Activated CD4-positive, CD25-positive, alpha-beta regulatory T cell treated with anti-CD3 and anti-CD28 coated beads, Interleukin-2, amount 50 U/mL, for 72 hours (primary cell): ENCODE data around the gene MICOS13.

Source experiments
- DNase-seq: peaks from one replicate; pipeline ENCODE4 v3.0.0; 2021

MICOS13 gene

DNA sequence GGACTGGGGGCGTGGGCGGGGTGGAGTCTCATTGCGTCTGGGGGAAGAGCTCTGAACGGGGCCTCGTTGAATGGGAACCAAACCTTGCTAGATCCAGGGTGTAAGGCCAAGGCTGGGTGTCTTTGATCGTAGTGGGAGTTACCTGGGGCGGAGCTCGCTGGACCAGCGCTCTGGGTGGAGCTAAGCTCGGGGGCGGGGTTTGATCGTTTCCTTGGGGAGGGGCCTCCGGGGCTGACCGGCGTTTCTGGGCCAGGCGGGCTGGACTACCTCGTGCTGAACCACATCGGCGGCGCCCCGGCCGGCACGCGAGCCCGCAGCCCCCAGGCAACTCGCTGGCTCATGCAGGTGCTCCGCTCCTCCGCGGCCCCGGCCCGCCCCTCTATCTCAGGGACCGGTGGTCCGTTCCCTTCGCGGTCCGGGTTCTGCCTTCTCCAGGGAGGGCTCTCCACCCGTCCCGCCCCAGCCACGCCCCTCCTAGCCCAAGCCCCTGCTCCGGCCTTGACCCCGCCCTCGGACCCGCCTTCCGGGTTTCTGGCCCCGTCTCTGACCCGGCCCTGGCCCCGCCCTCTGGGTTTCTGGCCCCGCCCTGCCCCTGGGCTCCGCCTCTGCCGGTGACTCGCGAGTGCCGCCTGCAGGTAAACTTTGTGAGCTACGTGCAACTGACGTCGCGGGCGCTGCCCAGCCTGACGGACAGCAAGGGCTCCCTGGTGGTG is 6.5 kb upstream of the MICOS13 start:
- peak; percentile 100 for DNase-seq

DNA sequence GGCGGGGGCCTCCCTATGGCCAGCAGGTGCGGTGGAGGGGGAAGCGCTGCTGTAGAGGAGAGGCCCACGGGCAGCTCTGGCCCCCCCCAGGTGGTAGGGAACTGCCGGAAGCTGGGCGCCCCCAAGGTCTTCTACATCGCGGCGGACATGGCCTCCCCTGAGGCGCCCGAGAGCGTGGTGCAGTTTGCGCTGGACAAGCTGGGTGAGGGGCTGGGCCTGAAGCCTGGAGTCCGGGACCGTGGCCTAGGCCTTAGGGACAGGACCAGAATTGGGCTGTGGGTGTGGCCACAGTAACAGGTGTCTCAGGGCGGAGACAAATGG is 6.0 kb upstream of the MICOS13 start:
- no peak for DNase-seq

DNA sequence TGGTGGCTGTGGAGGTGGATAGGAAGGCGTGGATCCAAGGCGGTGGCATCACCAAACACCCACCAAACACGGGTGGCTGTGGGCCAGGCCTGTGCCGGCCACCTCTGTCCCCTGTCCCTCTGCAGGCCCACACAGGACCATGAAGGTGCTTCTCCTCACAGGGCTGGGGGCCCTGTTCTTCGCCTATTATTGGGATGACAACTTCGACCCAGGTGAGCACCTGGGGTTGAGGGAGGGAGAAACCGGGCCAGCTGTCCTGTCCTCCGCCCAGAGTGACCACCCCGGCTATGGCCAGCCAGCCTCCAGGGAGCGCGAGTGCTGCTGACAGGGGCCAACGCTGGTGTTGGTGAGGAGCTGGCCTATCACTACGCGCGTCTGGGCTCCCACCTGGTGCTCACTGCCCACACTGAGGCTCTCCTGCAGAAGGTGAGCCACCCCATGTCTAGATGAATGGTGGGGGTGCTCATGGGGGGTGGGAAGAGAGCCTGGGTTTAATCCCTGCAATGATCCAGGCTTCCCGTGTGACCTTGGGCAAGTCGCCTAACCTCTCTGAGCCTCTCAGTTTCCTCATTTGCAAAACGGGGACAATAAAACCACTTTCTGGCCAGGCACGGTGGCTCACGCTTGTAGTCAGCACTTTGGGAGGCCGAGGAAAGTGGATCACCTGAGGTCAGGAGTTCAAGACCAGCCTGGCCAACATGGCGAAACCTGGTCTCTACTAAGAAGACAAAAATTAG is 4.5 kb upstream of the MICOS13 start:
- no peak for DNase-seq

DNA sequence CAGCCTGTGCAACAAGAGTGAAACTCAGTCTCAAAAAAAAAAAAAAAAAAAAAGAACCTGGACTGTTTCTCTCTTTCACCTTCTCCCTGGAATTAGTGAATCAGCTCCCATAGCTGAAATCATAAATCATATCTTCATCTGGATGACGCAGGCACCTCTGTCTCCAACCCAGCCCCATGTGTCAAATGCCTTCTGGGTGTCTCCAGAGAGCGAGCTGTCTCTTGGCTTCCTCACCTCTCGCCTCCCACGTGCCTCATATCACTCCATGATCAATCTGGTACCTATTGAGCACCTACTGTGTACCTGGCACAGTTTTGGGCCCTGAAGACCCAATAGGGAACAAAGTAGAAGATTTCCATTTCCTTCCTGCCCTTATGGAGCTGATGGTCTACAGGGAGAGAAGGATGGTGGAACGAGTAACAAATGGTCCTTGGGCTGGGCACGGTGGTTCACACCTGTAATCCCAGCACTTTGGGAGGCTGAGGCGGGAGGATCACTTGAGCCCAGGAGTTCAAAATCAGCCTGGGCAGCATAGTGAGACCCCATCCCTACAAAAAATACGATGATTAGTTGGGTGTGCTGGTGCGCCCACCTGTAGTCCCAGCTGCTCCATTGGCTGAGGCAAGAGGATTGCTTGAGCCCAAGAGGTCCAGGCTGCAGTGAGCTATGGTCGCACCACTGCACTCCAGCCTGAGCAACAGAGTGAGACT is 3.0 kb upstream of the MICOS13 start:
- DNase-seq = no peak

DNA sequence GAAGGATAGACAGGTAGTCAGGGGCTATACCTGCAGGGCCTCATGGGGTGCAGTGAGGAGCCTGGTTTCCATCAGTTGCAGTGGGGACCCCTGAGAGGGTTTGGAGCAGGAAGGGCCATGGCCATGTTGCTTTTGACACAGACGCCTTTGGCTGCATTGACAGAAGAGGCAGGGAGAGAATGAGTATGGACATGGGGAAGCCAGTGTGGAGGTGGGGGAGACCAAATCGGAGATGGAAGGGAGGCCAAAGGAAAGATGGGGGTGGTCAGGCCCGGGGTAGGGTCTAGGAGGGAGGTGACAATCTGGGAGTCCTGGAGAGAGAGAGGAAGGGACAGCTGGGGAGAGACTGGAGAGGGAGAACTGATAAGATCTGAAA is 1.8 kb upstream of the MICOS13 start:
- DNase-seq = no peak

DNA sequence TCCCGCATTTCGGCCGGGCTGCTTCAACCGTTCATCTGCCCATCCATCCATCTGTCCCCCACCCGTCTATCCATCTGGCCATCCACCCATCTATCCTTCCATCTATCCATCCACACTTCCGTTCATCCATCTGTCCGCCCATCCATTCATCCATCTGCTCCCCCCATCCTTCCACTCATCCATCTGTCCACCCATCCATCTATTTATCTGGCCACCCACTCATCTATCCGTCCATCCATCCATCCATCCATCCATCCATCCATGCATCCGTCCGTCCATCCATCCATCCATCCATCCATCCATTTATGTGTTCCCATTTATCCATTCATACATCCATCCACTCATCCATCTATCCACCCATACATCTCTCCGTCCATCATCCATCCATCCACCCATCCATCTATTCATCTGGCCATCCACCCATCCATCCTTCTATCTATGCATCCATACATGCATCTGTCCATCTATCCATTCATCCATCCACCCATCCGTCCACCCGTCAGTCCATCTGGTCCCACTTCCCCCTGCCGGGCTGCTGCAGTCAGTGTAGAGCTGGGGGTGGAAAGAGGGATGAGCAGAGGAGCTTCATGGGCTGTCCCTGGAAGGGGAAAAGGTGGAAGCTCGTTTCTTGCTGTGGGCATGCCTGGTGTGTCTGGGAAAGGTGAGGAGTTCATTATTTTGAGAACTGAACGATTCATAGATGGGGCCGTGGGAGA is 1.2 kb upstream of the MICOS13 start:
- DNase-seq = no peak

DNA sequence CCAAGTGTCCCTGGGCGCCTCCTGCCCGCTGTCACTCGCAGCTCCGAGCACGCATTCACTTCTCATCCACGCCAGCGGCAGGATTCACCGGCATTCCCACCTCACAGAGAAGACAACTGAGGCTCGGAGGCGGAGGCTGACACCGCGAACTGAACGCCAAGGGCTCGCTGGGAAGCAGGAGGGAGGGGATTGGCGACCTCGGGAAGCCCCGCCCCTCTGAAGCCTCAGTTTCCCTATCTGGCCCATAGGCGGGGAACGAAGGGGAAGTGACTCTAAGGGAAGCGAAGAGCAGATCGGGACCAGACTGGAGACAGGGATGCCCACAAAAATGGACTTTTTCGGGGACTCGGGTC is 256 bp downstream of the MICOS13 start:
- no peak for DNase-seq

DNA sequence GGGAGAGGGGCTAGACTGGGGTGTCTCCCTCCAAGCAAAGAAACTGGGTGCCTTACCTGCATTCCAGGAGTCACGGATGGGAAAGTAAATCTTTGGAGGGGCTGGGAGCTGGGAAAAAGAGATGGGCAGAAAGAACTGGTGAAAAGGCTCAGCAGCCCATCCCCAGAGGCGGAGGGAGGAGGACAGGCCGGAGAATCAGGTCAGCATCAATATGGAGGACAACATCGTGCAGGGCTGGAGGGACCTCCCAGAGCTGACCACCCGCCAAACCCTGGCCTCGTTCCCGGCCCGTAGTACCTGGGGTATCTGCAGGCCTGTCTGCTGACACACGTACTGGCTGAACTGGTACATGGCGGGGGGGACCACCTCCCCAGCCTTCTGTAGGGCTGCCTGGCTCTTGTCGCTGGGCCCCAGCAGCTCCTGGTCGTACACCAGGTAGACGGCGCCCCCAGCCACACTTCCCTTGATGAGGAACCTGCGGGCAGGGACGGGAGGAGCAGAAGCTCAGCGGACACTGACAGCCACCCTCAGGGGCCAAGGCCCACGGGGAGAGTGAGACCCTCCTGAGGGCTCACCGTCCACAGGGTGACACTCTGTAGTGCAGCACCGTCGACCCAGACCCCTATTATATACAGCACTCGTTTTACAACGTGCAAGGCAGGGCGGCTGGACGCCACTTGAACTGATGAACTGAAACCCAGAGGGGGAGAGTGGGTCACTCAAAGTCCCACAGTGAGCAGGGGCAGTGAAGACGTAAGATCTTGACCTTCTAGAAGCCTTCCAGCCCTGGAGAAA is 830 bp downstream of the MICOS13 start:
- DNase-seq = no peak

DNA sequence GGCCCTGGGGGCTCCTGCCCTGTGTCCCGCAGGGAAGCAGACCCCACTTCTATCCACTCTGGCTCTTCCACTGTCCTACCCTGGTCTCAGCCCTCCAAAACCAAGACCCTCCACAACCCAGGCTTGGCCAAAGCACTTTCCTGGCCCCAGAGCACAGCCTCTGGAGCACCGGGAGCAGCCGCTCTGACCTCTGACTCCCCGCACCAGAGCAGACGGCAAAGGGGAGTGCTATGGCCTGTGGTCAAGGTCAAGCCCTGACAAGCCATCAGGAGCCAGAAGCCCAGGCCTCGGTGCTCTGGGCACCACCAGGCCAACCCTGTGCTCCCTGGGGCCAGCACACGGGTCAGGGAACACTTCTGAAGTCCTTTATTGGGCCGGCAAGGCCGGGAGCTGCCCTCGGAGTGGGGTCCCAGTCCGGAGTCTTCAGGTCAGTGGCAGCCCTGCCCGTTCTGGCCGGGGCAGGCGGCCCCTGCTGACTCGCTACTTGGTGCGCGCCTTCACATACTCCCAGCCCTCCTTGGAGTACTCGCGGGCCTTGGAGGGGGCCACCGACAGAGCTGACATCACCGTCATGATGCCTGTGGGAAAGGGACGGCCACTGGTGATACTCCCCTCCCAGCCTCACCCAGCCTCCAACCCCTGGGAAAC is 2.1 kb downstream of the MICOS13 start:
- DNase-seq = no peak

DNA sequence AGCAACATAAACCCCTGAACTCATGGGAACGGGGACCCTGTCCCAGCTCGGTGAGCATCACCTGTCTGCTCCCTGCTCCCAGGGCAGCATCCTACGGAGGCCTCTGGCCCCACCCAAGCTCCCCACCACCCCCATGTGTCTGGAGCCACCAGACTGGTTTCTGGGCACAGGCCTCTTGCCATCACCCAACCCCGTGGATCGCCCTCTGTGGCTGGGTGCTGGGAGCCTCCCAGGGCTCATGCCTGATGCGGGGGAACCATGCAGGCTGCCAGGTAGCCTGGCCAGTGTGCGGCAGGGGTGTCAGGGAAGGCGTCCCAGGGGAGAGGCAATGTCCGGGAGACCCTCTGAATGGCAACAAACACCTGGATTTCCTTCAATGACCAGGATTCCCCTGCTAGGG is 2.7 kb downstream of the MICOS13 start:
- DNase-seq = no peak

DNA sequence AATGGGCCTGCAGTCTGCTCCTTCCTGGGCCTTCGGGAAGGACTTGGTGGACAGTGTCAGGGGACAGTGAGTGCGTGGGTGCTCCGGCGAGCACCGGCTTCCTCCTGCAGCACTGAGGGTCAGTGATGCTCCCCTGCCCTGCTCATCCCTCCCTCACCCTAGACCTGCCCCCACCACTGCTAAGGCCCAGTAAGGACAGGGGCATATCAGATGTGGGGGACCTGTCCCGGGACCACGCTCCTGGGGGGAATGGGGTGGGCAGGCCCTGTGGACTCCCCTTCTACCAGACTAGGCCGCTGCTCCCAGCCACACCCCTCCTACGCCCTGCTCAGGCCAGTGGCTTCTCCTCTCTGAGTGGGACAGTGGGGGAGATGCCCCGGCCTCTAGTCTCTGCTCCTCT is 3.2 kb downstream of the MICOS13 start:
- DNase-seq = no peak

DNA sequence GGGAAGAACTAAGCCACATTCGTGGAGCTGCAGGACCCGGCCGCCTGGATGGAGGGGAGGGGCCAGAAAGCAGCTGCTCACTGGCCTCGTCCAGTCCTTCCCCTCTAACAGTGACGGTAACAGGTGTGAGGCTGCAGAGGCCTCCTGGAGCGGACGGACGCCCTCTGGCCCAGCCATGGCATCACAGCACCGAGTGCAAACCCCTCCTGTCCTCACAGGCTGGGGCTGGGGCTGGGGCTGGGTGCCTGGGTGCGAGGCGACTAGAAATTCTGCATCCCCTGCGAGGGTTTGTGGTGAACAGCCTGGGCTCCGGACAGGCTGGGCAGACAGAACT is 3.6 kb downstream of the MICOS13 start:
- no peak for DNase-seq

DNA sequence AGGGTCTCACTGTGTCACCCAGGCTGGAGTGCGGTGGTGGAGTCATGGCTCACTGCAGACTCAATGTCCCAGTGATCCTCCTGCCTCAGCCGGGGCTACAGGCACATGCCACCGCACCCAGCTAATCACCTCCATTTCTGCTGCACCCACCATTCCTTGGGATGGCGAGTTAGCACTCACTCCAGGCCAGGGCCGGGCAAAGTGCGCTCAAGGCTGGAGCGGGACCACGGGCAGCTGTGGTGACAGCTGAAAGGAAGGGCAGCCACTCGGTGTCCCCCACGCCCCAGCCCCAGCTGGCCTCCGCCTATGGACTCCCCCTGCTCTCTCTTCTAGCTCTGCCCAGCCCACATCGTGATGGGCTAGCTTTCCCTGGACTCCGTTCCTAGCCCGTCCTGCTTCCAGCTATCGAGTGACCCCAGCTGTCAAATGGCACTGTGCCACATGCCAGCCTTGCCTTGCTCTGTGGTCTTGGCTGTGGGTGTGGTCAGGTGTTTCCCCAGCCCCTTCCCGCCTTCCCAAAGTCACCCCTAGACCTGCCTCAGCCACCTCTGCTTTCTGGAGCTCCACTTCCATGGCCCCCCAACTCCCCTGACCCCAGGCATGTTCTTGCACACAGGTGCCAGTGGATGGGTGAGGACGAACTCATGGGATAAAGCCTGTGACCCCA is 4.1 kb downstream of the MICOS13 start:
- DNase-seq = no peak

DNA sequence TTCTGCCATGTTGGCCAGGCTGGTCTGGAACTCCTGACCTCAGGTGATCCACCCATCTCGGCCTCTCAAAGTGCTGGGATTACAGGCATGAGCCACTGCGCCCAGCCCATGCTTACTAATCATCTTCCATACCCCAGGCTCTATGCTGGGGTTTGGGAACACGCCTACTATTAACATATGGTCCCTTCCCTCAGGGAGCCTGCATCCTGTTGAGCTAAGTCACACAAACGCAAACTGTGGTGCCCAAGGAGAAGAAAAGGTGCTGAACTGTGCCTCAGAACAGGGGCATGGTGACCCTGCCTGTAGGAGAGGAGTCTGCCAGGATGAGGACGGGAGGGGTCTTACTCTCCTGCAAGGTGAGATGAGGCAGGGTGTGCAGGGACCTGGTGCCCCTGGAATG is 5.6 kb downstream of the MICOS13 start:
- DNase-seq = no peak

DNA sequence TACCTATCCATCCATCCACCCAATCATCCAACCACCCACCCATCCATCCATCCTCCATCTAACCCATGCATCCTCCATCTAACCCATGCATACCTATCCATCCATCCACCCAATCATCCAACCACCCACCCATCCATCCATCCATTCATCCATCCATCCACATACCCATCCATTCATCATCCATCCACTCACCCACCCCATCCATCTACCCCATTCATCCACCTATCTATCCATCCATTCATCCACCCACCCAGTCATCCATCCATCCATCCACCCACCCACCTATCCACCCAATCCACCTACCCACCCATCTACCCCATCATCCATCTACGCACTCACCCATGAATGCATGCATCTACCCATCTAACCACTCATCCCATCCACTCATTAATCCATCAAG is 6.6 kb downstream of the MICOS13 start:
- no peak for DNase-seq

DNA sequence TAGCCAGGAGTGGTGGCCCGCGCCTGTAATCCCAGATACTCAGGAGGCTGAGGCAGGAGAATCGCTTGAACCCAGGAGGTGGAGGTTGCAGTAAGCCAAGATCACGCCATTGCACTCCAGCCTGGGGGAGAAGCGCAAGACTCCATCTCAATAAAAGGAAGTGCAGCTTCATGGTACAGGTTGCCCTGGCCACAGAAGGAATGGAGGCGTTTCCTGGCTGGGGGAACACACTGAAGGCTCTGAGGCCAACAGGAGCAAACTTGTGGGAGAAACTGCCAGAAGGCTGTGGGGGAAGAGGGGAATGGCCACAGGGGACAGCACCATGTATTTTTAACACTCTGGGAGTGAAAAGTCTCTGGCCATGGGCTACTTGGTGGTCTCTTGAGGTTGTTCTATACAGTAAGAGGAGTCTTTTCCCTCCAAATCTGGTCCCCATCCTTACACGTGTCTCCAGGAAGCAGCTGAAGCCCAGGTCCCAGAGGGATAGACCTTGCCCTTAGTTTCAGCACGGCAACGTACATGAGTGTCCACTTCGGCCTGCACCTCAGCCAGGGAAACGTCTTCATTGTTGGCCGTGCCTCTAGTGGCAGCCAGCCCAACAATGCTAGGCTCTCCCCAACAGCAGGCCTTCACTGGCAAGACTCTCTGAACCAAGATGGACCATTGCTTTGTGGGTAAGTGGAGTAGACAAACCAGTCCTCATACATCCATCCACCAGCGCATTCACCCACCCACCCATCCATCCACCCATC is 7.4 kb downstream of the MICOS13 start:
- DNase-seq = no peak

DNA sequence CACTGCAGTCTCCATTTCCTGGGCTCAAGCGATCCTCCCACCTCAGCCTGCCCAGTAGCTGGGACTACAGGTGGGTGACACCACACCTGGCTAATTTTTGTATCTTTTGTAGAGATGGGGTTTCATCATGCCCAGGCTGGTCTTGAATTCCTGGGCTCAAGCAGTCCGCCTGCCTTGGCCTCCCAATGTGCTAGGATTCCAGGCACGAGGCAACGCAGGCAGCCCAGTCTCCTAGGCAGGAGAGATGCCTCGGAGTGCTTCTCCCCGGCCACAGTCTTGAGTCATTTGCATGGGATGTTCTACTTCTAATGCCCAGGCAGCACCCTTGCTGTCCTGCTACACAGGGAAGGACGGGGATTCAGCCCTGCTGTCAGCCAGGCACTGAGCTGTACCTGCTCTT is 8.7 kb downstream of the MICOS13 start:
- DNase-seq = no peak

DNA sequence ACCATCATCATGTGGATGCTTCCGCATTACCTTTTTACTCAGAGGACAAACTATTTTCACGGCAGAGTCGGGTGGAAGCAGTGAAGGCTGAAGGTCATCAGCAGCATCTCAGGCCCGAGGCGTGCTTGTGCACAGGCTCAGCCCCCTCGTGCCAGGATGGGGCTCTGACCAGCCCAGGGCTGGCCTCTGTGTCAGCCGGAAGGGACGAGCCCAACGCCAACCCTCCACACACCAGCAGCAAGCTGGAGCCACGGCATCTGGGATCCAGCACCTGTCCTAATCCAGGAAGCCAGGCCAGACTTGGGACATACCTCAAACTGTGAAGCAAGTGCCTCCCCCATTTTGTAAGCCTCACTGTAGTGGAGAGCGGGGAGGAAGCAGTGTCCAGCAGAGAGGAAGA is 11.1 kb downstream of the MICOS13 start:
- no peak for DNase-seq

DNA sequence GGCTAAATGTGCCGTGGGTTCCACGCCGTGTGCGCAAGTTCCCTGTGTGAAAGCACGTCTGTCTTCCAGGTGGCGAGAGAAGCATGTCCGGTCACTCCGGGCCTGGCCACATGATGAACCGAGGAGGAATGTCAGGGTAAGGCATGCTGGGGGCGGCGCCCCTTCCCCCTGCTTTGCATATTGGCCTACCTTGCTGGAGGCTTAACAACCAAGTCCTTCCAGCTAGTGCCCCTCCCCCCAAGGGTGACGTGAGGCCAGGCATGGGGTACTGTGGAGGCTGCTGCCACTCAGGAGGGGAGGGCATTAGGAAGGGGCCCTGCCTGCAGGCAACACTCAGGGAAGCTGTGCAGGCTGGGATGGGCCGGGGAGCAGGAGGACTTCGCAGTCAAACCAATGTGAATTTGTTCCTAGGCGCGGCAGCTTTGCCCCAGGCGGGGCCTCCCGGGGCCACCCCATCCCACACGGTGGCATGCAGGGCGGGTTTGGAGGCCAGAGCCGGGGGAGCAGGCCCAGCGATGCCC is 12.5 kb downstream of the MICOS13 start:
- DNase-seq = no peak

DNA sequence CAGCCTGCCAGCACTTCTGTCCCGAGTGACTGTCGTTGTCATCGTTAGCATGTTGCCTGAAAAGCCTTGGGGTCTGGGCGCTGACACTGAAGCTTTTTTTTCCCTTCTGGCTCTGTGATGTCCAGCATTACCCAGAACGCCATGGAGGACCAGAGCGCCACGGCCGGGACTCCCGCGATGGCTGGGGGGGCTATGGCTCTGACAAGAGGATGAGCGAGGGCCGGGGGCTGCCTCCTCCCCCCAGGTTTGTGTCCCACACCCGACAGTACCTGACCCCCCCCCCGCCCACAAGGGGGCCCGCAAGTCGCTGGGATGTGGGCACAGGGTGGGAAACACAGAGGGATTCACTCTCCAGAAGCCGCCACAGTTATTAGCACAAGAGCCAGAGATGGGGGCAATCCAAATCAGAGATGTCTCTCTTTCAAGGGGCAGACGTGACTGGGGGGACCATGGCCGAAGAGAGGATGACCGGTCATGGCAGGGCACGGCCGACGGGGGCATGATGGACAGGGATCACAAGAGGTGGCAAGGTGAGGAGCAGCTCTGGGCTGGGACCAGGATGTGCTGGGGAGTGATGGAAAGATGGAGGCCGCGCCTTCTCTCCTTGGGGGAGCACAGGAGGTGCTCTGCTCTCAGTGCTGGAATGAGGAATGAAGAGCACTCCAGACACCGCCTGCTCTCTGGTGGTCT is 13.2 kb downstream of the MICOS13 start:
- DNase-seq = no peak
